ENCODE measurements around the gene ATRIP.
"Not testable (repeated sequence)": the region's sequence is repeated elsewhere in the genome, so short reads cannot be mapped to it uniquely, and the experiment has no call there.

ATRIP gene

DNA sequence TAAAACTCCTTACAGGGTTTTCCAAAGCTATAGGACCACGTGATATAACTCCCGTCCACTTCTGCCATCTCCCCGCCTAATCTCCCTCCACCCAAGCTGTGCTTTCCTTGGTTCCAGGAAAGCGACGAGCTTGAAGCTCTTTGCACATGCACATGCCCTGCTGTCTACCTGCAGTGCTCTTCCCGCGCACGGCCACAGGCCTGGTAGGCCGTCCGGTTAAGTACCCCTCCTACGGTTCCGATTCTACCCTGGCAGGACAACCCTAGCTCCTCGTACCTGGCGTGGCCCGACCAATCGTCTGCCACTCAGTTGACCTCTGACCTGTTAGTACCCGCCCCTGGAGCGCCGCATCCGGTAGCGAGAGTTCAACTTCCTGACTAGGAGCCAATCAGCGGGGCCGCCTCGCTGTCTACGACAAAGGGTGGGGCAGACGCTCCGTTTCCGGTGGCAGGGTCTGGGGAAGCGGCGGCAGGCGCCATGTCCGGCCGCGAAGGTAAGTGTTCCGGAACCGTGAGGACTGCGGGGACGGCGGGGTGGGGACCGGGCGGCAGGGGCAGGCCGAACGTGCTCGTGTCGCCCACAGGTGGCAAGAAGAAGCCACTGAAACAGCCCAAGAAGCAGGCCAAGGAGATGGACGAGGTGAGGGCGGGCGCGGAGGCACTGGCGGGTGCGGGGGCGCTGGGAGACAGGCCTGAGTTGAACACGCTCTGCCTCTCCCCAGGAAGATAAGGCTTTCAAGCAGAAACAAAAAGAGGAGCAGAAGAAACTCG lies 6.5 kb upstream of the ATRIP start, which contains the start of the genes CCDC51 and TMA7:
Gene CCDC51 (minus strand): TSS at position 300 of the 770 bp plus-strand sequence. CDS start 4,991 bp downstream, outside the sequence.
Gene TMA7 (plus strand): TSS at position 438 of the 770 bp plus-strand sequence. CDS start 40 bp downstream, at position 478.
- peak; percentile 90 for DNase-seq

GRCh38 chr3:48440590-48440958 lies 6.0 kb upstream of the ATRIP start:
- no peak for DNase-seq

DNA sequence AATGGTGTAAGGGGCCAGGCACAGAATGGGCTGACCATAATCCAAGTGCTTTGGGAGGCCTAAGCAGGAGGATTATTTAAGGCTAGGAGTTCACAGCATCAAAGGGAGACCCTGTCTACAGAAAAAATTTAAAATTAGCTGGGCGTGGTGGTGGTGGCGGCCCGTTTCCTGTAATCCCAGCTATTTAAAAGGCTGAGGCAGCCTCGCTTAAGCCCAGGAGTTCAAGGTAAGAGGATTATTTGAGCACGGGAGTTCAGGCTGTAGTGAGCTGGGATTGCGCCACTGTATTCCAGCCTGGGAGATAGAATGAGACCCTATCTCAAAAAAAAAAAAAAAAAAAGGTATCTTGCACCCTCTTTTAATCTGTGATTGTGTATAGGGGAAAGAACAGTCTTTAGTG lies 4.6 kb upstream of the ATRIP start:
- DNase-seq = no peak

GRCh38 chr3:48445277-48445882 lies 1.2 kb upstream of the ATRIP start:
- DNase-seq = no peak

GRCh38 chr3:48446043-48446424 lies 503 bp upstream of the ATRIP start:
- DNase-seq = no peak

- no peak for DNase-seq
Measured at GRCh38 chr3:48451270-48451669, 4.7 kb downstream of the ATRIP start.

GRCh38 chr3:48456456-48456855 lies 9.9 kb downstream of the ATRIP start:
- DNase-seq = no peak

DNA sequence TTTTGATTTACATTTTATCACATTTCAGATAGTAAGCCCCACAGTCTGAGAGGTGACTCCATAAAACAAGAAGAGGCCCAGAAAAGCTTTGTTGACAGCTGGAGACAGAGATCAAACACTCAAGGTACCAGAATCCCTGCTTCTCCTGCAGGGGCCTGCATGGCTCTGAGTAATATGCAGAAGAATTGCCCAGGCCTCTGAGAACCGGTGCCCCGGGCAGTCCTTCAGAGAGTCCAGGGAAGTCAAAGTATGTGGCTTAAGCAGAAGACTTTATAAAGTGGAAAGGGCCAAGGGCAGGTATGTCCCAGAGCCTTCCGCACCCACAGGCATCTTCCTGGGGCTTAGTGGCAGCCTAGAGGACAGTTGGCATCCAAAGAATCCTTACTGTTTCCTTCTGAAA lies 12.8 kb downstream of the ATRIP start:
- no peak for DNase-seq

DNA sequence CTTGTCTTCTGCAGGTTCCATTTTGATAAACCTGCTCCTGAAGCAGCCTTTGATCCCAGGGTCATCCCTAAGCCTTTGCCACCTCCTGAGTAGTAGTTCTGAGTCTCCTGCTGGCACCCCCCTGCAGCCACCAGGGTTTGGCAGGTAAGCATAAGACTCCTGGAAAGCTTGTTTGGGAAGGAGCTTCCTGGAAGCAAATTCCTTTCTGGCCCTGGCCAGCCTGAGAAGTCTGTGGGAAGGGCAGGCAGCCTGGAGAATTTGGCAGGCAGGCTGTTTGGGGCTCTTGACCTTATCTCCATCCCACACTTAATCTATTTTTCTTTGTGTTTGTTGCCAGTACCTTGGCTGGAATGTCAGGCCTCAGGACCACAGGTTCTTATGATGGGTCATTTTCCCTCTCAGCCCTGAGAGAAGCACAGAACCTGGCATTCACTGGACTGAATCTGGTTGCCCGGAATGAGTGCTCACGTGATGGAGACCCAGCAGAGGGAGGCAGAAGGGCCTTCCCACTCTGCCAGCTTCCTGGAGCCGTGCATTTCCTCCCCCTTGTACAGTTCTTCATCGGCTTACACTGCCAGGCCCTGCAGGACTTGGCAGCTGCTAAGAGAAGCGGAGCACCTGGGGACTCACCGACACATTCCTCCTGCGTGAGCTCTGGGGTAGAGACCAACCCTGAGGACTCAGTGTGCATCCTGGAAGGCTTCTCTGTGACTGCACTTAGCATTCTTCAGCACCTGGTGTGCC lies 13.4 kb downstream of the ATRIP start:
- no peak for DNase-seq

GRCh38 chr3:48460517-48460902 lies 14.0 kb downstream of the ATRIP start:
- DNase-seq = no peak

DNA sequence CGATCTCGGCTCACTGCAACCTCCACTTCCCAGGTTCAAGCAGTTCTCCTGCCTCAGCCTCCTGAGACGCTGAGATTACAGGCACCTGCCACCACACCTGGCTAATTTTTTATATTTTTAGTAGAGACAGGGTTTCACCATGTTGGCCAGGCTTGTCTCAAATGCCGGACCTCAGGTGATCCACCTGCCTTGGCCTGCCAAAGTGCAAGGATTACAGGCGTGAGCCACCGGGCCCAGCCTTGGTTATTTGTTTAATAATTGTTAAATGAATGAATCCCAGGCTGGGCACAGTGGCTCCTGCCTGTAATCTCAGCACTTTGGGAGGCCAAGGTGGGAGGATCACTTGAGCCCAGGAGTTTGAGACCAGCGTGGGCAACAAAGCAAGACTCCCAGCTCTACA lies 15.2 kb downstream of the ATRIP start:
- DNase-seq = not testable (repeated sequence)

DNA sequence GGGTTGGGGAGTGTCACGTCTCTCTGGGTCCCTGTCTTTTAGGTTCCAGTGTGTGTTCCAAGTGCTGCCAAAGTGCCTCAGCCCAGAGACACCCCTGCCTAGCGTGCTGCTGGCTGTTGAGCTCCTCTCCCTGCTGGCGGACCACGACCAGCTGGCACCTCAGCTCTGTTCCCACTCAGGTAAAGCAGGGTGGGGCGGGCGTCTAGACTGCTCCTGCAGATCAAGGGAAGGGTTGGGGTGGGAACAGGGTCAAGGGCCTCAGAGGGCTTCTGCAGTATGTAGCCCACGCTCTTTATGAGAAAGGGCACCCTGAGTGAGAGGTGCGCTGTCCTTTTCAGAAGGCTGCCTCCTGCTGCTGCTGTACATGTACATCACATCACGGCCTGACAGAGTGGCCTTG lies 17.2 kb downstream of the ATRIP start:
- DNase-seq = no peak

- no peak for DNase-seq
Measured at GRCh38 chr3:48464713-48465221, 18.2 kb downstream of the ATRIP start.

- DNase-seq = no peak
Measured at GRCh38 chr3:48465237-48465530, 18.6 kb downstream of the ATRIP start.

DNA sequence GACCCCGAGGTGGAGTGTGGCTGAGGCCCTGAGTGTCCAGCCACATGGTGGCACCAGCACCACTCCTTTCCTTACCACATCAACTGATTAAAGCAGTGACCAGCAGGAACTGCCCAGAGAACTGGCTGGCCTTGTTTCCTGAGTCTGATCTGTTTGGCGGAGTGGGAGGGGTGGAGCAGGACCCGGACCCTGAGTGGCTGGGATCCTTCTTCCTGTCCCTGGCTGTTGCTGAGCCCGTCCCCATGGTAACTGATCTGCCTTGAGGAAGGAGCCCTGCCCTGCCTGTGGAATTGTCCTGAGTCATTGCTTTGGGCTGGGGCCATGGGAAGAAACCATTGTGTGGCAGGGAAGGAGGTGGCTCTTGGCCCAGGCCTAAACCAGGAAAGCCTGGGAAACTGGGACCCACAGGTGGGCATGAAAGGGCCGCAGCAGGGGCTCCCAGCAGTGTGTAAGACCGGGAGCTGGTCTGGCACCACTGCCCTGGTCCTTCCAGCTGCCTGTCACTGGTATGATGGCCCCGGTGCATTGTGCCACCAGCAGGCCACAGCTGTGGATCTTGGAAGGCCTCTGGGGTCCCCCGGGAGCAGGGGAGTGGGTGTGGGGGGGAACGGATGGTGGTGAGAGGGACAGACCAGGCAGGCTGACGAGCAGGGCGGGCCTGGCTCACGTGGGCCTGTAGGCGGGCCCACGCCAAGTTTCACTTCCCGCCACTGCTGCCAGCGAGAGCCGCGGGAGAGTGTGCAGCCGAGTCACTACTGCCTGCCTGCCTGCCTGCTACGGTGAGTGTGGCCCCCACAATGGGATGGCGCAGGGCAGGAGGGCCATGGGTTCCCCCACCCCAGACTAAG lies 19.2 kb downstream of the ATRIP start:
- DNase-seq = peak; percentile 82

DNA sequence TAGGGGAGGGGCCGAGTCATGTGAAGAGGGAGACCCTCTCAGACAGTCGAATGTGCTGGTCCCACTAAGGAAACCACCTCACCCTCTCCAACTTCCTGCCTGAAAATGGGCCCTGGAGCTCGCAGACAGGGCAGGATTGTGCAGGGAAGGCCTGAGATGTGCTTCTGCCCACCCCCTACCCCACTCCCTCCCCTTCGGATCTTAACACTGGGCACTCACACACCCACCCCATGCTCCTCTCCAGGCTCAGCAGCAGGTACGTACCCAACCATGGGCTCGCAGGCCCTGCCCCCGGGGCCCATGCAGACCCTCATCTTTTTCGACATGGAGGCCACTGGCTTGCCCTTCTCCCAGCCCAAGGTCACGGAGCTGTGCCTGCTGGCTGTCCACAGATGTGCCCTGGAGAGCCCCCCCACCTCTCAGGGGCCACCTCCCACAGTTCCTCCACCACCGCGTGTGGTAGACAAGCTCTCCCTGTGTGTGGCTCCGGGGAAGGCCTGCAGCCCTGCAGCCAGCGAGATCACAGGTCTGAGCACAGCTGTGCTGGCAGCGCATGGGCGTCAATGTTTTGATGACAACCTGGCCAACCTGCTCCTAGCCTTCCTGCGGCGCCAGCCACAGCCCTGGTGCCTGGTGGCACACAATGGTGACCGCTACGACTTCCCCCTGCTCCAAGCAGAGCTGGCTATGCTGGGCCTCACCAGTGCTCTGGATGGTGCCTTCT lies 20.0 kb downstream of the ATRIP start:
- DNase-seq = no peak

DNA sequence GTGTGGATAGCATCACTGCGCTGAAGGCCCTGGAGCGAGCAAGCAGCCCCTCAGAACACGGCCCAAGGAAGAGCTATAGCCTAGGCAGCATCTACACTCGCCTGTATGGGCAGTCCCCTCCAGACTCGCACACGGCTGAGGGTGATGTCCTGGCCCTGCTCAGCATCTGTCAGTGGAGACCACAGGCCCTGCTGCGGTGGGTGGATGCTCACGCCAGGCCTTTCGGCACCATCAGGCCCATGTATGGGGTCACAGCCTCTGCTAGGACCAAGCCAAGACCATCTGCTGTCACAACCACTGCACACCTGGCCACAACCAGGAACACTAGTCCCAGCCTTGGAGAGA lies 20.5 kb downstream of the ATRIP start:
- no peak for DNase-seq

- DNase-seq = no peak
Measured at GRCh38 chr3:48467473-48468267, 21.1 kb downstream of the ATRIP start.

- DNase-seq = no peak
Measured at GRCh38 chr3:48468329-48468731, 21.8 kb downstream of the ATRIP start.

- no peak for DNase-seq
Measured at GRCh38 chr3:48469046-48469915, 22.7 kb downstream of the ATRIP start.

All from NCI-H2029 treated with DMSO at 0.1 percent for 48 hours (cell line).